ENCODE measurements around the gene CEACAM3.

Gene CEACAM3

GRCh38 chr19:41821003-41821735 lies 24.8 kb downstream of the CEACAM3 start:
- TF ChIP-seq ZNF792 (tag by site-specific recombination; IDR thresholded peaks at IDR 0.05) (no peak), ZBTB26 (tag by site-specific recombination; optimal IDR thresholded peaks at IDR 0.05) (no peak), ZNF660 (tag by site-specific recombination; IDR thresholded peaks at IDR 0.05) (0 out of 2 replicates have a peak, but pooled peaks have one; percentile 49), ZNF777 (tag by site-specific recombination; IDR thresholded peaks at IDR 0.05; ENCODE audit: borderline replicate concordance) (no peak), ZNF140 (tag by site-specific recombination; IDR thresholded peaks at IDR 0.05) (no peak), PRDM10 (tag by site-specific recombination; IDR thresholded peaks at IDR 0.05) (peak; percentile 57), ZNF654 (tag by site-specific recombination; IDR thresholded peaks at IDR 0.05; ENCODE audit: low read depth) (peak; percentile 91), HIC1 (tag by site-specific recombination; IDR thresholded peaks at IDR 0.05) (no peak), CTCF (tag by site-specific recombination; IDR thresholded peaks at IDR 0.05) (peak; percentile 86), KLF16 (tag by site-specific recombination; IDR thresholded peaks at IDR 0.05) (no peak)
- Histone ChIP-seq H3K27ac (ENCODE audit: extremely low read depth, low read depth, low read length) (no peak overlapping the region), H3K9me3 (ENCODE audit: control insufficient read depth, insufficient read depth, low read depth, low read length) (no peaks in the 10 kb centered on the region), H3K4me3 (ENCODE audit: low read depth, low read length) (no peak overlapping the region), H3K4me1 (ENCODE audit: control insufficient read depth, insufficient read depth, low read length) (no peaks in the 10 kb centered on the region), H3K36me3 (ENCODE audit: control insufficient read depth in 2 of 2, insufficient read depth in 1 of 2, low read length in 2 of 2) (no peaks in the 10 kb centered on the region)
- ChIA-PET POLR2A (interaction anchor here (0.6 to 1.0 kb wide), 4 partner anchors 30 to 112 kb away, joined by 3 to 6 read pairs (median 3); no protein-coding TSS in a partner anchor), CTCF (interaction anchor here (0.6 to 13.3 kb wide), 34 partner anchors 9 to 531 kb away, joined by 3 to 202 read pairs (median 5); partner anchors contain the start of genes CEACAM3, CEACAM5 and CEACAM6)

- POLR2A ChIA-PET: interaction anchor here (1.0 to 2.3 kb wide), 2 partner anchors 22 to 32 kb away, joined by 5 to 7 read pairs; partner anchors contain the start of gene RPS19
- no peaks in the 10 kb centered on the region for H3K4me1 ChIP-seq (ENCODE audit: control insufficient read depth, insufficient read depth, low read length)
- H3K4me3 ChIP-seq (ENCODE audit: low read depth, low read length): no peak overlapping the region
- H3K36me3 ChIP-seq (ENCODE audit: control insufficient read depth in 2 of 2, insufficient read depth in 1 of 2, low read length in 2 of 2): no peaks in the 10 kb centered on the region
- CTCF ChIA-PET: interaction anchor here (0.6 to 11.2 kb wide), 12 partner anchors 14 to 1268 kb away, joined by 3 to 126 read pairs (median 4); partner anchors contain the start of gene CEACAM3
- no peak overlapping the region for H3K27ac ChIP-seq (ENCODE audit: extremely low read depth, low read depth, low read length)
- TF ChIP-seq ZNF561 (tag by site-specific recombination; IDR thresholded peaks at IDR 0.05; ENCODE audit: borderline replicate concordance): no peak
- TF ChIP-seq ZFHX2 (tag by site-specific recombination; conservative IDR thresholded peaks at IDR 0.05): peak; percentile 60
- TF ChIP-seq EGR2 (tag by site-specific recombination; IDR thresholded peaks at IDR 0.05; ENCODE audit: low read depth): peak; percentile 72
- H3K9me3 ChIP-seq (ENCODE audit: control insufficient read depth, insufficient read depth, low read depth, low read length): no peaks in the 10 kb centered on the region
Observed at GRCh38 chr19:41837981-41838708, 41.8 kb downstream of the CEACAM3 start.
